Endothelial cell (in vitro differentiated cells): ENCODE data around the gene DDX51. TPM values are rescaled to one million over a fixed set of nuclear protein-coding genes. Genes with fewer than 3 reads are reported as not detected.

Experiments used
- DNase-seq: peaks from one replicate; pipeline ENCODE4 v3.0.0; 2021; ENCODE audit warnings: low spot score
- H3K27ac Mint-ChIP-seq: one replicate; pipeline ENCODE4 v1.8.0; 2021; ENCODE audit warnings: mixed read lengths, inconsistent platforms; ENCODE audit not compliant: unreplicated experiment
- H3K27me3 Mint-ChIP-seq: one replicate; pipeline ENCODE4 v1.8.0; 2021; ENCODE audit warnings: mild to moderate bottlenecking, moderate library complexity, mixed read lengths, inconsistent platforms; ENCODE audit not compliant: unreplicated experiment
- H3K36me3 Mint-ChIP-seq: one replicate; pipeline ENCODE4 v1.8.0; 2021; ENCODE audit warnings: mild to moderate bottlenecking, low read depth, mixed read lengths, inconsistent platforms; ENCODE audit not compliant: unreplicated experiment
- H3K4me1 Mint-ChIP-seq: one replicate; pipeline ENCODE4 v1.8.0; 2021; ENCODE audit warnings: mild to moderate bottlenecking, mixed read lengths, inconsistent platforms; ENCODE audit not compliant: unreplicated experiment
- H3K4me3 Mint-ChIP-seq: one replicate; pipeline ENCODE4 v1.8.0; 2021; ENCODE audit warnings: mild to moderate bottlenecking, mixed read lengths, inconsistent platforms; ENCODE audit not compliant: unreplicated experiment
- H3K9me3 Mint-ChIP-seq: one replicate; pipeline ENCODE4 v1.8.0; 2021; ENCODE audit warnings: mixed read lengths, inconsistent platforms; ENCODE audit not compliant: unreplicated experiment
- CTCF ChIP-seq: fragments of 200-600 bp; sonication (generic); IDR thresholded peaks from one replicate; pipeline ENCODE4 v1.5.0; 2021; ENCODE audit warnings: antibody characterized with exemption; ENCODE audit not compliant: unreplicated experiment
- total RNA-seq: library from RNA; stranded (reverse); fragmentation: NEBNext Ultra II Directional; extraction: Animal tissue kit (Norgen Biotek cat#: 25700); gene quantifications from one replicate; pipeline ENCODE4 v1.2.1, GENCODE V29; 2021; ENCODE audit not compliant: unreplicated experiment

DDX51 gene
- total RNA-seq, 1 donor from 2014 or later = 16.1 TPM

- no peak for DNase-seq
- H3K27me3 Mint-ChIP-seq = peaks cover 17% of the 10 kb centered on the region
- no peak overlapping the region for H3K27ac Mint-ChIP-seq
- no peak overlapping the region for H3K4me3 Mint-ChIP-seq
- H3K36me3 Mint-ChIP-seq = no peaks in the 10 kb centered on the region
- no peaks in the 10 kb centered on the region for H3K4me1 Mint-ChIP-seq
- TF ChIP-seq CTCF = no peak
- no peaks in the 10 kb centered on the region for H3K9me3 Mint-ChIP-seq
Measured at GRCh38 chr12:132168311-132169031, 24.4 kb upstream of the DDX51 start.

GRCh38 chr12:132167611-132168310 is 23.6 kb upstream of the DDX51 start:
- DNase-seq = no peak
- Mint-ChIP-seq H3K4me1 (no peaks in the 10 kb centered on the region), H3K4me3 (no peak overlapping the region), H3K36me3 (no peaks in the 10 kb centered on the region), H3K9me3 (no peaks in the 10 kb centered on the region), H3K27me3 (peaks cover 13% of the 10 kb centered on the region), H3K27ac (no peak overlapping the region)
- no peak for TF ChIP-seq CTCF

- no peak for TF ChIP-seq CTCF
- DNase-seq = no peak
- no peaks in the 10 kb centered on the region for H3K4me1 Mint-ChIP-seq
- H3K27me3 Mint-ChIP-seq = peaks cover 13% of the 10 kb centered on the region
- H3K36me3 Mint-ChIP-seq = no peaks in the 10 kb centered on the region
- H3K27ac Mint-ChIP-seq = no peak overlapping the region
- no peak overlapping the region for H3K4me3 Mint-ChIP-seq
- no peaks in the 10 kb centered on the region for H3K9me3 Mint-ChIP-seq
Measured at GRCh38 chr12:132166801-132167591, 22.9 kb upstream of the DDX51 start.

GRCh38 chr12:132166093-132166492 is 22.0 kb upstream of the DDX51 start:
- TF ChIP-seq CTCF = no peak
- Mint-ChIP-seq H3K36me3 (no peaks in the 10 kb centered on the region), H3K27me3 (peaks cover 13% of the 10 kb centered on the region), H3K9me3 (no peaks in the 10 kb centered on the region), H3K4me3 (no peak overlapping the region), H3K4me1 (no peaks in the 10 kb centered on the region), H3K27ac (no peak overlapping the region)
- DNase-seq = no peak
